Activated T-cell treated with anti-CD3 and anti-CD28 coated beads, Interleukin-2, amount 50 U/mL, for 4 hours (primary cell): ENCODE data around the gene NOSTRIN. TPM values are rescaled to one million over a fixed set of nuclear protein-coding genes. Genes with fewer than 3 reads are reported as not detected.
A peak's percentile ranks its signal among the peaks of the same experiment; 100 is the strongest.
"Not testable (repeated sequence)": the region's sequence is repeated elsewhere in the genome, so short reads cannot be mapped to it uniquely, and the experiment has no call there.

ENCODE experiments used
- ATAC-seq, 2 donors: fragments of 200-7000 bp; cut with Tn5 transposase; one replicate each; pipeline ENCODE4 v1.10.0; 2021
- DNase-seq: peaks from one replicate; pipeline ENCODE4 v3.0.0-alpha.2; 2020
- H3K27me3 Mint-ChIP-seq: one replicate; pipeline ENCODE4 v1.8.0; 2021; ENCODE audit warnings: low read depth, mixed read lengths
- H3K36me3 Mint-ChIP-seq: one replicate; pipeline ENCODE4 v1.8.0; 2022; ENCODE audit warnings: mixed read lengths; ENCODE audit not compliant: insufficient read depth
- H3K4me1 Mint-ChIP-seq: one replicate; pipeline ENCODE4 v1.8.0; 2021; ENCODE audit warnings: low read depth, mixed read lengths
- H3K4me3 Mint-ChIP-seq: one replicate; pipeline ENCODE4 v1.8.0; 2021; ENCODE audit warnings: mild to moderate bottlenecking, moderate library complexity, mixed read lengths
- H3K9me3 Mint-ChIP-seq: one replicate; pipeline ENCODE4 v1.8.0; 2021; ENCODE audit warnings: mixed read lengths
- total RNA-seq, 3 donors: library from RNA; stranded (reverse); gene quantifications; one replicate each; pipeline ENCODE4 v1.2.1, GENCODE V29; 2021

NOSTRIN gene
- total RNA-seq = under 1 TPM; 0.15 to 0.32 (median 0.22) TPM

GRCh38 chr2:168801961-168802858, at the start of gene NOSTRIN:
Gene NOSTRIN (plus strand): TSS chr2:168802637. CDS start chr2:168802647, 10 bp downstream.
- ATAC-seq = no peak
- no peaks in the 10 kb centered on the region for H3K9me3 Mint-ChIP-seq
- no peaks in the 10 kb centered on the region for H3K4me1 Mint-ChIP-seq
- H3K4me3 Mint-ChIP-seq = no peak within 1 kb of the TSS
- no peaks in the 10 kb centered on the region for H3K27me3 Mint-ChIP-seq
- DNase-seq = no peak
- H3K36me3 Mint-ChIP-seq = no peaks in the 10 kb centered on the region

GRCh38 chr2:168753765-168754329, 48.6 kb upstream of the NOSTRIN start:
- no peaks in the 10 kb centered on the region for H3K27me3 Mint-ChIP-seq
- no peak for DNase-seq
- no peak overlapping the region for H3K4me3 Mint-ChIP-seq
- H3K9me3 Mint-ChIP-seq = no peaks in the 10 kb centered on the region
- H3K36me3 Mint-ChIP-seq = peaks cover 2% of the 10 kb centered on the region
- peaks cover 88% of the 10 kb centered on the region for H3K4me1 Mint-ChIP-seq
- ATAC-seq = no peak

- H3K9me3 Mint-ChIP-seq = no peaks in the 10 kb centered on the region
- peaks cover 2% of the 10 kb centered on the region for H3K36me3 Mint-ChIP-seq
- ATAC-seq (no peak), DNase-seq (no peak)
- no peak overlapping the region for H3K4me3 Mint-ChIP-seq
- H3K4me1 Mint-ChIP-seq = peaks cover 61% of the 10 kb centered on the region
- no peaks in the 10 kb centered on the region for H3K27me3 Mint-ChIP-seq
These were observed 45.2 kb upstream of the NOSTRIN start for GRCh38 chr2:168757223-168757622.

GRCh38 chr2:168758970-168759820, 43.2 kb upstream of the NOSTRIN start:
- DNase-seq = no peak
- Mint-ChIP-seq H3K9me3 (no peaks in the 10 kb centered on the region), H3K27me3 (no peaks in the 10 kb centered on the region), H3K4me1 (peaks cover 44% of the 10 kb centered on the region), H3K4me3 (no peak overlapping the region), H3K36me3 (peaks cover 5% of the 10 kb centered on the region)
- peak in 1 of 2 donors; percentile 59 for ATAC-seq

- peaks cover 31% of the 10 kb centered on the region for H3K36me3 Mint-ChIP-seq
- H3K27me3 Mint-ChIP-seq = no peaks in the 10 kb centered on the region
- DNase-seq = no peak
- H3K4me3 Mint-ChIP-seq = no peak overlapping the region
- H3K4me1 Mint-ChIP-seq = no peaks in the 10 kb centered on the region
- no peaks in the 10 kb centered on the region for H3K9me3 Mint-ChIP-seq
- ATAC-seq = no peak
These were observed 37.0 kb upstream of the NOSTRIN start for GRCh38 chr2:168765401-168765800.

GRCh38 chr2:168766600-168766999, 35.8 kb upstream of the NOSTRIN start:
- H3K36me3 Mint-ChIP-seq = peaks cover 31% of the 10 kb centered on the region
- no peak for ATAC-seq
- H3K4me3 Mint-ChIP-seq = no peak overlapping the region
- no peaks in the 10 kb centered on the region for H3K4me1 Mint-ChIP-seq
- H3K9me3 Mint-ChIP-seq = no peaks in the 10 kb centered on the region
- DNase-seq = no peak
- H3K27me3 Mint-ChIP-seq = no peaks in the 10 kb centered on the region

- Mint-ChIP-seq H3K4me3 (no peak overlapping the region), H3K9me3 (no peaks in the 10 kb centered on the region), H3K36me3 (peaks cover 31% of the 10 kb centered on the region), H3K27me3 (no peaks in the 10 kb centered on the region), H3K4me1 (no peaks in the 10 kb centered on the region)
- DNase-seq = no peak
- ATAC-seq = no peak
These were observed 35.2 kb upstream of the NOSTRIN start for GRCh38 chr2:168767258-168767657.

- H3K4me1 Mint-ChIP-seq, H3K9me3 Mint-ChIP-seq, H3K27me3 Mint-ChIP-seq, ATAC-seq, DNase-seq, H3K4me3 Mint-ChIP-seq: not testable (repeated sequence)
- H3K36me3 Mint-ChIP-seq = peaks cover 35% of the 10 kb centered on the region
These were observed 34.1 kb upstream of the NOSTRIN start for GRCh38 chr2:168768357-168768756.

GRCh38 chr2:168770796-168771195, 31.6 kb upstream of the NOSTRIN start:
- Mint-ChIP-seq H3K27me3 (no peaks in the 10 kb centered on the region), H3K4me3 (no peak overlapping the region), H3K4me1 (no peaks in the 10 kb centered on the region), H3K9me3 (peaks cover 4% of the 10 kb centered on the region), H3K36me3 (peaks cover 30% of the 10 kb centered on the region)
- ATAC-seq (no peak), DNase-seq (no peak)

- Mint-ChIP-seq H3K4me1 (no peaks in the 10 kb centered on the region), H3K9me3 (peaks cover 4% of the 10 kb centered on the region), H3K36me3 (peaks cover 14% of the 10 kb centered on the region), H3K4me3 (no peak overlapping the region), H3K27me3 (no peaks in the 10 kb centered on the region)
- no peak for DNase-seq
- ATAC-seq = no peak
These were observed 29.7 kb upstream of the NOSTRIN start for GRCh38 chr2:168772704-168773103.

GRCh38 chr2:168773128-168773527, 29.3 kb upstream of the NOSTRIN start:
- Mint-ChIP-seq H3K9me3 (peaks cover 4% of the 10 kb centered on the region), H3K4me1 (no peaks in the 10 kb centered on the region), H3K4me3 (no peak overlapping the region), H3K27me3 (no peaks in the 10 kb centered on the region), H3K36me3 (peaks cover 12% of the 10 kb centered on the region)
- ATAC-seq (no peak), DNase-seq (no peak)

GRCh38 chr2:168773719-168774521, 28.5 kb upstream of the NOSTRIN start:
- peaks cover 4% of the 10 kb centered on the region for H3K9me3 Mint-ChIP-seq
- H3K4me1 Mint-ChIP-seq = no peaks in the 10 kb centered on the region
- H3K36me3 Mint-ChIP-seq = peaks cover 12% of the 10 kb centered on the region
- DNase-seq (no peak), ATAC-seq (no peak)
- H3K27me3 Mint-ChIP-seq = no peaks in the 10 kb centered on the region
- no peak overlapping the region for H3K4me3 Mint-ChIP-seq

- ATAC-seq = no peak
- Mint-ChIP-seq H3K4me3 (no peak overlapping the region), H3K36me3 (peaks cover 6% of the 10 kb centered on the region), H3K27me3 (no peaks in the 10 kb centered on the region), H3K4me1 (no peaks in the 10 kb centered on the region), H3K9me3 (peaks cover 4% of the 10 kb centered on the region)
- no peak for DNase-seq
These were observed 26.6 kb upstream of the NOSTRIN start for GRCh38 chr2:168775837-168776236.

GRCh38 chr2:168780669-168781071, 21.8 kb upstream of the NOSTRIN start:
- no peak overlapping the region for H3K4me3 Mint-ChIP-seq
- no peaks in the 10 kb centered on the region for H3K4me1 Mint-ChIP-seq
- H3K9me3 Mint-ChIP-seq = no peaks in the 10 kb centered on the region
- DNase-seq = no peak
- no peak for ATAC-seq
- no peaks in the 10 kb centered on the region for H3K36me3 Mint-ChIP-seq
- H3K27me3 Mint-ChIP-seq = no peaks in the 10 kb centered on the region
